ENCODE data around the gene DCST2.

The DCST2 gene

DNA sequence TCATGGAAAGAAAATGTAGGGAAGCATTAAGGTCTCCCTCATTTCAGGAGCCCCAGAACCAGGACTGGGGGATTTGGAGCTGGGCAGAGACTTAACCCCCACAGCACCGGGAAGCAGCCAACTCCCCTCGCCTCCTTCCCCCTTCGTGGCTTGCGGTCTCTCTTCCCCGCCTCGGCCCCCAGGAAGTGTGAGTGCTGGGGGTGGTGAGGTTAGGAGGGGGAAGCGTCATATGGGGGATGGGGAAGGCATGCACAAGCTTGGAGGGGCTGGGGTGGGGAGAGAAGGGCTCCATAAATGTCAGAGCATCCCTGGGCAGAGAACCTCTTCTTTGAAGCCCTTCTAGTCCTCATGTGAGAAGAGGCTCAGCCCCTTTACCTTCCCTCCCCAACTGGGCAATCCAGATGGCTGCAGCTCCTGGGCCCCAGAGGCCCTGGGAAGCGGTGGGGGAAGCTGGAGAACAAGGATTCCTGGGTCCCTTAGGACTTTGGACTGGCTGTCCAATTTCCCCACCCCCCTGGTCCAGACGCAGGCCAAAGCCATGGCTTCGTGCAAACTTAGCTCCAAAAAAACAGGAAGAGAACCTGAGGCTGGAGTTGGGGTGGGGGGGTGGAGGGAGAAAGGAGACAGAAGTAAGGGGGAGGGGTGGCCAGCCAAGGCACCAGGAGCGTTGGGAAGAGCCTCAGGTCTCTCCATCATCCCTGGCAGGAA lies 23.2 kb downstream of the DCST2 start:
- DNase-seq (ENCODE audit: low read depth, low spot score), result no peak

DNA sequence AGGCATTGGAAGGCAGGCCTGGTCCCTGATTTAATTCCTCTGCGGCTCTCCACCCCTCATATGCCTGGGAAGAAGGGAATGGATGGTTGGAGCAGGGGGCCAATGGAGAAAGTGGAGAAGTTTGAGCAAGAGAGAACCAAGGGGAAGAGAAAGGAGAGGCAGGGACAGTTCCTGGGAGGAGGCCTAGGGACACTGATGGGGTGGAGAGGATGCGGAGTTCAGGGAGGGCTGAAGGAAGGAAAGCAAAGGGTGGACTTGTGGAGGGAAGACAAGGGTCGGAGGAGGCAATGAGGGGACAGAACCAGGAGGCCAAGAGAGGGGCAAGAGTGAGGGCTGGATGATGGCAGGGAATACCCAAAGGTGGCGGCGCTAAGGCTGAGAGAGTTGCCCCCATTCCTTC lies 23.8 kb downstream of the DCST2 start:
- DNase-seq (ENCODE audit: low read depth, low spot score), result no peak

DNA sequence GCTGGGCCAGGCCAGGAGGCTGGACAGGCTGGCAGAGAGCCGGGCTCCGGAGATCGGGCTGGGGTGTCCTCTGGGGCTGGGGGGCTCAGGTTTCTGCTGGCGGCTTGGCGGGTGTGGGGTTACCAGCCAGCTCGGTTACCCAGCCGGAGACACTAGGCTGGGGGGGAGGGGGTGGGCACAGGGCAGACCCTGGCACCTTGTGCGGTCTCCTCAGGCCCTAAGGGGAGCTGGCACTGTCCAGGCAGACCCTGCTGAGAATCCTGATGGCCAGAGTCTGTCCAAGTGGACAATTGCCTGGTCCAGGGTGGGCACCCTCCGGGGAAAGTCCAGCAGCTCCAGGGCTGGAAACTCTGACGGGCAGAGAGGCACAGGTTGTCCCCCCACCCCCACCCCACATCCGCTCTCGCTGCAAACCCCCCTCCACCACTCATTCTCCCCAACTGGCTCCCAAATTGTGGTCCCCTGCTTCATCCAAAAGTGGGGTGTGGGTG lies 24.3 kb downstream of the DCST2 start:
- no peak for DNase-seq (ENCODE audit: low read depth, low spot score)

DNA sequence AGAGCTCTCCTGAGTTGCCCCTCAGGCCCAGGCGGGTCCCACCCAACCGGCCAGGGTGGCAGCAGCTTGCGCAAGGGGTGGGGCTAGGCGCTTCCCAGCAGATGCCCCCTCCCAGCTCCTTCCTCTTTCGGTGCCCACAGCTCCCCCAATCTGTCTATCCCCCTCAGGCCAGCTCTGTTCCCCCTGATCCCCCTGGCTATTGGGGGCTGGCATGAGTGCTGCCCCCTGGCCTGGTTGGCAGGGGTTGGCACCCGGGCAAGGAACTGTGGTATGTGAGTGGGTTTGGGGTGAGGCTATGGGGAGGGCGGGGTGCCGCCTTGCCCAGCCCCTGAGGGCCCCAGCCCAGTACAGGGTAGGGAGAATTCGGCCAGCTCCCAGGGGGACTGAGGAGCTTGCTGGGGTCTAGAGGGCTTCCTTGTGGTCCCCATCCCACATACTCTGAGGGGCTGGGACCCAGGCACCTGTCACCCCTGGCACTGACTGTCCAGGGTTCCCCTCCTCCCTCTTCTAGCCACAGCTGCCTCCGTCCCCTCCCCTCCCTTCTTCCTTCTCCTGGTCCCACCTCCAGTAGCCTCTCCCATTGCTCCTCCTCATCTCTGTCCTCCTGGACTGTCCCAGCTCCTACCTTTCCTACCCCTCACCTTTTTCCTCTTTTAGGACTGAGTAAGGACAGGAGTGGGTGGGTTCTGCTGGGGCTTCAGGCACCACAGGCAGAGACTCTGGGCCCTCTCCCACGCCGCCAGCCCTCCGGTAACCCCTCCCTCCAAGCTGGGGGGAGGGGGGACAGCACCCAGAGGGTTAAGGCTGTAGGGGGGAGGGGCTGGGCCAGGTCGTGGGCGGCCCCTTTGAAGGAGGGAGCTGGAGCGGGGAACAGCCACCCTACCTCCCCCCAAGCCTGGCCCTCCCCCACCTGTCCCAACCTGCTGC lies 25.3 kb downstream of the DCST2 start:
- no peak for DNase-seq (ENCODE audit: low read depth, low spot score)

DNA sequence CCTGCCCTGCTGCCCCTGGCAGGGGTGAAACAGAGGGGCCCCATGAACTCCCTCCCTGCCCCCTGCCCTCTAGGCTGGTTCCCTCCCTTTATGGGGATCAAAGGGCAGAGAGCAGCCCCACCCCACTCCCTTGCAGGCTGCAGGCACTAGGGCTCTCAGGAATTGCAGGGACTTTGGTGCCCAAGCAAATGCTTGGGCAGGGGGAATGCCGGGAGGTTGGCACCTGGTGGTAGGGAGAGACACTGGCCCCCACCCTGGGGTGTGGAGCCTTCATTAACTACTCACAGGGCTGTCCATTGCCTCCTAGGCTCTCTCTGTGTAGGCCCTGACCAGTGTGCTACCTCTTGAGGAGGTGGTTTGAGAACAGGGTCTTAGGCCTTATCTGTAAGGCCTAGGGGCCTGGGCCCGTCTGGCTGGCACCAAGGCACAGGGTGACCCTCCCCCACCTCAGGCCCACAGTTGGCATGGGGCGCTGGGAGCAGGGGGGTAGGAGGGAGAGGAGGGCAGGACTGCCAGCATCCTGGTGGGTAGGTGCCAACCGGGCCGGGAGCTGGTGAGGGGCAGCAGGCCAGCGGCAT lies 26.2 kb downstream of the DCST2 start:
- DNase-seq (ENCODE audit: low read depth, low spot score), result no peak

DNA sequence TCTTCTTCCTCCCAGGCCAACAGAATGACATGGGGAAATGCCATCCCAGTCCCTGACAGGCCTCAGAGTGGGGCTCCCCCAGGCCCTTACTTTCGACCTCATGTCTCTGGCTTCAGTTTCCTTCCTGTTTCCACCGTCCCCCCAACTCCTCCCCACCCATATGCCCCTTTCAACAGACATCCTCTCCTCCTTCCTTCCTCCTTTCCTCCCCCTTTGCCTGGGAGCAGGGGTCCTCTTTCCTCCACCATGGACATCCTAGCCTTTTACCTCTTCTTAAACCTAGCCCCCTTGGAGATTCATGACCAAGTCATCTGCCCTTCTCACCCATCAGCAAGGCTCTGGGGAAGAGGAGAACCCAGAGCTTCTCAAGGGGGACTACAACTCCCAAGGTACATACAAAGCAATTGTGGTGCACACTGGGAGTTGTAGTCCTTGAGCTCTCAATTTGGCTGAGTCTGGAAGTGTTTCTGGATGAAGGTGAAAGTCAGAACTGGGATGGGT lies 26.9 kb downstream of the DCST2 start:
- DNase-seq (ENCODE audit: low read depth, low spot score), result no peak

DNA sequence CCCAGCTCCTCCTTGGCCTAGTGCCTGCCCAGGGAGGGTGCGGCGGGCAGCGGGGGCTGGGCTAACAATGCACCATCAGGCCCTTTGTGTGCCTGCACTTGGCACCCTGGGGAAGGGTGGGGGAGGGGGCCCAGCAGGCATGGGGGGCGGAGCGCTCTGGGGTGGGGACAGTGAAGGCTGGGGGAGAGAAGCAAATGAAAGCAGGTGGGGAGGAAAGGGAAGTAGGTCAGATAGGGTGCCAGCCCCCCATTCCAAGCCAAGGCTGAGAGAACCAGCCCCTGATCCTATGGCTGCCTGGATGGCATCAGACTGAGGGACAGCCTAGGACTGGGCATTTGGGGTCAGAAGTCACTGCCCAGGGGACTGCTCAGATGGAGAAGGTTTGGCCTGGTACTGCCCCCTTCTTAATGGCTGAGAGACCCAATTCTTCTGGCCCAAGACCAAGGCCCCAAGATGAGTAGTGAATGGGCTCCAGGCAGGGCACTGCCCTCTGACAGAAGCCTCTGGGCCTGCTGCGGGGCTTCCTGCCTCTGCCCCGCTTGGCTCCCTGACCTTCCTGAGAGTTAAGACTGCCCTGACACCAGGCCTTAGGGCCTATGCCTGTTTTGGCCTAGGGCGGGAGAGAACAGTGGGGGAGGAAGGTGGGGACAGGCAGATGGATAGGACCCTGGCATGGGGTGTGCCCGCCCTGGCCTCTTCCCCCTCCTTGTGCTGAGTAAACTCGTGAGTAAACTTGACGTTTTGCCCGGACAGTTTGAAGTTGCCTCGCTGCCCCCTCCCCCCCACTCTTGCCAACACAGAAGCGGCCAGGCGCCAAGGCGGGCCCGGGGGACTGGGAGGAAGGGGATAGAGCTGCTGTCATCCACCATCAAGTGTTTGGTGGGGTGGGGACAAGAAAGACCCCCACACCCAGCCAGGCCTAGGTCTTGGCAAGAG lies 28.2 kb downstream of the DCST2 start:
- no peak for DNase-seq (ENCODE audit: low read depth, low spot score)

DNA sequence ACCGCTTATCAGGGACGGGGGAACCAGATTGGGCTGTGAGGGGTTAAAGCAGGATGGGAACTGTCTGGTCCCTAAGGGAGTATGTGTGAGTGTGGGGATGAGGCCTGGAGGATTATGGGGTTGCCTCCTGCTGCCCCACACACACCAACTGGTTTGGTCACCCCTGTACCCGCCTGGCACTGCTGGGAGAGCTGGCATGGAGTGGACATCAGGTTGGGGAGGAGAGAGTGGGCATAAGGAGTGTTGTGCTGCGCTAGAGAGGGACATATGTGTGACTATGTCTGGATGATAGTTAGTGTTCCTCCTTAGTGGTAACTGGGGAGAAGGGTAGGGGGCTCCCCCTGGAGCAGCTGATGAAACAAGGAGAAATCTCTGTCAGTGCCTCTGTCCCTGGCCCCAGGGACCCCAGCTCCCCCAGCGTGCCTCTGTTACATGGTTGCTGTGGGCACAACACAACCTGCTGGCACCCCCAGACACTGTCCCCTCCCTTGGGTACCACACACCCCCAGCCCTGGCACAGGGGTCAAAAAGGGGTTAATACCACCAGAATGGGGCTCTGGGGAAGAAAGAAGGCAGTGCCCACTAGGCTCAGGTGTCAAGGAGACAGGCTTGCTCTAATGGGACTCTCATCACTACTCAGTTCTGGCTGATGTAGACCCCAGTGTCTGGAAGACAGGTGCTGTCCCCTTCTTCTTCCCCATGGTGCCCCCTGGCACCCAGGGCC lies 29.1 kb downstream of the DCST2 start:
- no peak for DNase-seq (ENCODE audit: low read depth, low spot score)

DNA sequence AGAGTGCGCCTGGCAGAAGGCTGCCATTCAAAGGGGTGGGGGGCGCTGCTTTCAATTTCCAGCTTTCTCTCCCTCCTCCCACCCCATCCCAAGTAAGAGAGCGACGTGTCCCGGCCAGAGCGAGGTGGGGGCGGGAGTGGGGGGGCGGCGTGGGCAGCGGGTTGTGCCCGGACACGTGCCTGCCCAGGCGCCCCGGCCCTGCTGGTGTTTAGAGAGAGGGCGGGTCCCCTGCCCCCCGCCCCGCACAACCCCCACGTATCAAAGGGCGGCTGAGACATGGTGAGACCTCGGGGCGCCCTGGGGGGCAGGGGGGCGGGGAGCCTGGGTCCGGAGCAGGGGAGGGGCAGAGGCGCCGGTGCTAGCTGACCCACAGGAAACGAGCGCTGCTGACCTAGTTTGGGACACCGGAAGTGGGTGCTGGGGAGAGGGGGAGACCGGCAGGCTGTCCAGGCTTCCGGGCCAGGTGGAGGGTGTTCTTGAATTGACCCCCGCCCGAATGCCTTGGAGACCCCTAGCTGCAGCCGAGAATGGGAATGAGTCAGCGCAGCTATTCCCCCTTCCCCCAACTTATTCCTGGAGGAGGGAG lies 29.7 kb downstream of the DCST2 start:
- DNase-seq (ENCODE audit: low read depth, low spot score), result no peak

DNA sequence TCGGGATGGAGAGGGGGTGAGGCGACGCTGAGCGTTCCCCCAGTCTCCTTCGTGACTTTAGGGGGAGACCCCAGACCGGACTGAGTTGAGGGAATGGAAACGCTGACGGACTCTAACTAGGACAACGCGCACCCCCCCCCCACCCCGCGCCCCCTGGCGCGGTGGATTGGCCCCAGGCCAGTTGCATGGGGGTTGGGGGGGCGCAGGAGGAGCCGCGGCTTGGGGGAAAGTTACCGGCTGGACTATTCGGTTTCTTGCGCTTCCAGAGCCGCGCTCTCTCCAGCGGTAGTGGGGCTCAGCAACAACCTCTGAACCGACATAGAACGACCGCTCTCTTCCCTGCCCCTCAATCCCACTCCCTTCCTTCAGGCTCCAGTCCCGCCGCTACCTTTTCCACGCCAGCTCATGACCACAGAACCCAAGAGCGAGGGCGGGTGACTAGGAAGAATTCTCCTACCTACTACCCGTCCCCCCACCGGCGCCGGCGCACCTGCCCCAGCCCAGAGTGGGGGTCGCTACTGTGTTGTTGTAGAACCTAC lies 30.3 kb downstream of the DCST2 start:
- no peak for DNase-seq (ENCODE audit: low read depth, low spot score)

DNA sequence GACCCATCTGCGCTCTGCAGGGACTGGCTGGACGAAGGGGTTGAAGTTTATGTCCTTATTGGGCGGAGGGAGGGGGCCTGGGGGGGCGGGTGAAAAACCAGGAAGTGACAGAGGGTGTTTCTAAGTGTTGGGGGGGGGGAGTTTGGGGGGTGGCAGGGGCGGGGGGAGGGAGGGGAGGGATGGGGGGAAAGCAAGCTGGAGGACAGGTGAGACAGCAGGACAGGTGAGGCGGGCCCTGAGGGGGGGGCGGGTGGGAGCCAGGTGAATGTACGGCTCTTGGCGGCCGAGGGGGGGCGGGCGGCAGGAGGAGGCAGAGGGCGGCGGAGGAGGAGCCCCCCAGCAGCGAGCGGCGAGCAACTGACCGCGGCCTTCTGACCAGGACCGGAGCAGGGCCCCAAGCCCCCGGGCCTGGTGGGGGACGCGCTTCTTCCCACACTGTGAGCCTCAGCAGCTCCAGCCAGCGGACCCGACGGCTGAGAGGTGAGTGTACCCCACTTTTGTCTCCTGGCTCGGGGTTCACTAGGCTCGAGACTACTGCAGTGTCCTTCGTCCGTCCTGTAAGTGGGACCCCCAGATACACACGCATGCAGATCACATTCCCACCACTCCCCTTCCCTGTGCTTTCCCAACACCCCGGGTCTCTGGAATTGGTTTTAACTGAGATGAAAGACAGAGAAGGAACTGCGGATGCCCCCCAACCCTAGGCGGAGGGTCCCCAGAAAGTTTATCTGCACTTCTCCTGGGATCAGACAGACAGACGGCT lies 30.9 kb downstream of the DCST2 start, which contains the start of gene ZBTB7B:
Gene ZBTB7B (plus strand): TSS at position 339 of the 763 bp plus-strand sequence. CDS start 11,859 bp downstream, outside the sequence.
- no peak for DNase-seq (ENCODE audit: low read depth, low spot score)

DNA sequence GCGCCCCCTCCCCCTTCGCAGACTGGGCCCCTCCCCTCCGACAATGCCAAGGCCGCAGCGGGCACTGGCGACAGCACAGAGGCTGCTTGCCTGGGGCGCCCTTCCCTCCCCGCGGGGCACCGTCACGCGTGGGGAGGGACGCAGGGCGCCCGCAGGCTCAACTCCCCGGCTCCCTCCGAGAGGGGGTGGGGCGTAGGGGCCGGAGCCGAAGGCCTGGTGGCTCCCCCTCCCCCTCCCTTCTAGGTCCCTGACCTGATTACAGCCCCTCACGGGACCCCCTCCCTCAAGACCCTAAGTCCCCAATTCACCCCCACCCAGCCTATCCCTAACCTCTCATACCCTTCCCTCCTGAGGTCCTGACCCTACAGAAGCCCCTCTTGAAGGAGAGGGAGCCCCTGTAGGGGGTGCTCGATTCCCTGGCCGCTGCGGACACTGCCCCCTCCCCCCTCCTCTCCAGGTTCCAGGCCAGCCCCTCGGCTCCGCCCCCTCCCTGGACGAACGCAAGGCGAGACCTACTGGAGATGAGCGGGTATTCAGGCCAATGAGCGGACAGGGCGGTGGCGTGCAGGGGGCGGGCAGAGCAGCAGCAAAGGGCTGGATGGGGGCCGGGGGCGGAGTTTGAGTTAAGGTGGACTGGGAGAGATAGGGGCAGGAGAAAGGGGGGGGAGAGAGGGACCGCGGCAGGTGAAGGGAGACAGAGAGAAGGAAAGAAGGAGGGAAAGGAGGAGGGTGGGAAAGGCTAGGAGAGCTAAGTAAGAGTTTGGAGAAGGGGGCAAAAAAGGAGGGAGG lies 31.7 kb downstream of the DCST2 start:
- peak; percentile 93 for DNase-seq (ENCODE audit: low read depth, low spot score)

DNA sequence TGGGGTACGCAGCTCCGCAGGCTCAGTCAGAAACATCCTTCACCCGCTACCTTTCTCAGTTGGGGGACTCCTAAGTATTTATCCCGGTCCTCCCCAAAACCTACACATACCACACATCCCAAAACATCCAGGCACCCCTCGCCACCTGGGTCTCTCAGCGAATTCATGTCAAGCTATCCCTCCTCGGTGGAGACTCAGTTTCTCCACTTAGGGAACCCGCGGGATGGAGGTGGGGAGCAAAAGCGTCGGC lies 32.2 kb downstream of the DCST2 start:
- DNase-seq (ENCODE audit: low read depth, low spot score), result no peak

DNA sequence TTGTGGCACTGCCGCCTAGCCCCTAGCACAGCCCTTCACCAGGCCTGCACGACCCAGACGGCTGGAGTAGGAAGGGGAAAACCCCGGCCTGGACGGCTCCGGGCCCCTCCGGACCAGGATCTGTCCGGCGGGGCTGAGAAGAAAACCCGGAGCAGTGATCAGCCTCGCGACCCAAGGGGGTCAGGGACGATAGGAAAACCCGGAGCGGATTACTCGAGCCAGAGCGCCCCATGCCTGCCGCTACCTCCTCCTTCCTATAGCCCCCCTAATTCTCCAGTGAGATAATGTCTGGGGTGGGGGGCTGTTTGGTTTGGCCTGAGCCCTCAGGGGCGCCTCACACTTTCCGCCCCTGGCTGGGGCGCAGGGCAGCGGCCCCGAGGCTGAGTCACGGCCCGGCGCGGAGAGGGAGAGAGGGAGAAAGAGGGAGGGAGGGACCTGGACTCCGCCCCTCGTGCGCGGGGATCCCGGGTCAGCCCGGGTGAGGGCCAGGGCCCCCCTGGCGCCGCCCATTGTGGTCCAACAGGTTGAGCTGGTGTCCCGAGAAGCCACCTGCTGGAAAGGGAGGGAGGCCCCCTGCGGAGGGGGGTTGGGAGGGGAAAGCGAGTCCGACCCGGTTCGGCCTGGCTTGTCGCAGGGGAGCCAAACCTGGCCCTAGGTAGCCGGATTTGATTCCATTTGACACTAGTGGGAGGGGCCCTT lies 32.7 kb downstream of the DCST2 start:
- no peak for DNase-seq (ENCODE audit: low read depth, low spot score)

DNA sequence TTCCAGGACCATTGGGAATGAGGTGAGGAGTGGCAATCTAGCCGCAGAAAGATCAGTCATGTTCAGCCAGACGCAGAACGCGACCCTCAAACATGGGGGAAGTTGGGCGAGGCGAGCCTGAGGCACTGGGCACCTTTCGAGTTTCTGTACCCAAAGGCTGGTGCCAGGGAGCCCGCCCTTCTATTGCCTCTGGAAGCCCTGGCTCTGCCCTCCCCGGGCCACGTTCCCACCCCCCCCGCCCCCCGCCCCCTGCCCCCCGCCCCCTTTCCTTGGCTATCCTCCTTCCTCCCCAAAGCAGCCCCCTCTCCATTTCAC lies 33.2 kb downstream of the DCST2 start:
- no peak for DNase-seq (ENCODE audit: low read depth, low spot score)

DNA sequence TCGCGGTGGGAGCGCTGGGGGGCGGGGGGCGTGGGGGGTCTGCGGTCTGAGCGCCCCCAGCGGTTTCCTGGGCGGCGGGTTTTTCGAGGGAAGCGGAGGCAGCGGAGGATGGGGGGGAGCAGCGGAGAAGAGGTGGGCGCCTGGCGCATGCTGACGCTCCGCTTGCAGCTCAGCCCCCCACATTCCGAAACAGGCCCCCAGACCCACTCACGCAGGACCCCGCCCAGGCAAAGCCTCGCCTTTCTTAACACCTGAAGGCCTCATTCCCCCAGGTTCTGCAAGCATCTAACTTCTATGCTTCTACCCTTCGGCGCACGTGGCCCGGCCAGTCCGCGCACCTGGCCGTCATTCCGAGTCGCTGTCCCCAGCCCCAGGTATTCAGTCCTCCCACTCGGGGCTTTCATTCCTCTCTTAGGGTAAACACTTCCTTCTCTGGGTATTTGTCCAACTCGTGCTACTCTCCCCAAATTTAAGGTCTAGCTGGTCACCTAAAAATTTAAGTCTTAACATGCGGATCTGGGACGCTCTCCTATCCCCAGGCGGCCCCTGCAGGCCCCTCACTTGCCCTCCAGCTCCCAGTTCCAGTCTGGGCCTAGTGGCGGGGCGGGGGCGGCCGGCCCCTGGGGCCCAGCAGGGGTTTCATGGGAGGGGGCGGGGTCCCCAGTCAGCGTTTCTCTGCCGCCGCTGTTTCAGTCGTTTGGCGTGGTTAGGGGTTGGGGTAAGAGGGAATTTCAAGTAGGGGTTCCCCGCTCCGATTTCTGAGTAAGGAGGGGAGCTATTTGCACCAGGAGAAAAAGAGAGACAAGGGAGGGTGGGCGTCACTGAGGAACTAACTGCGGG lies 33.8 kb downstream of the DCST2 start:
- DNase-seq (ENCODE audit: low read depth, low spot score), result no peak

All from iPS DF 19.7 (cell line).